CD1c-positive myeloid dendritic cell (primary cell): Measurements from ENCODE around the gene SLCO4A1.
A peak's percentile ranks its signal among the peaks of the same experiment; 100 is the strongest.

Experiments used
- DNase-seq: peaks from one replicate; pipeline ENCODE4 v3.0.0-alpha.2; 2016; ENCODE audit errors: extremely low spot score

SLCO4A1 gene

DNA sequence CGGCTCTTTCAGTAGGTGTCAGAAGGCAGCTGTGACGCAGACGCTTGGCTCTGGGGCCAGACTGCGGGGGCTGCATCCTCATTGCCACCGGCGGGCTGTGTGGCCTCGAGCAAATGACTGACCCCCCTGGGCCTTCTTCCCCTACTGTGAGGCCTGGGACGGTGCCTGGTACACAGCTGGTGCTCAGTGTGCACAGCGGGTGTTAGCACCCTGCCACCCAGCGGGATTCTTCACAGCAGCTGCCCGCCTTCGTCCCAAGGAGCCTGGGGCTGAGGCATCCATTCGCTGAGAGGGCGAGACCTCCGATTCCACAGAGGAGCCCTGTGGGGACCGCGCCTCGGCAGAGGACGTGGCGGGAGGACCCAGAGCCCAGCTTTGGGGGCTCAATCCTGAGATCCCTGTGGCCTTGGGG is 10.6 kb downstream of the SLCO4A1 start:
- no peak for DNase-seq

DNA sequence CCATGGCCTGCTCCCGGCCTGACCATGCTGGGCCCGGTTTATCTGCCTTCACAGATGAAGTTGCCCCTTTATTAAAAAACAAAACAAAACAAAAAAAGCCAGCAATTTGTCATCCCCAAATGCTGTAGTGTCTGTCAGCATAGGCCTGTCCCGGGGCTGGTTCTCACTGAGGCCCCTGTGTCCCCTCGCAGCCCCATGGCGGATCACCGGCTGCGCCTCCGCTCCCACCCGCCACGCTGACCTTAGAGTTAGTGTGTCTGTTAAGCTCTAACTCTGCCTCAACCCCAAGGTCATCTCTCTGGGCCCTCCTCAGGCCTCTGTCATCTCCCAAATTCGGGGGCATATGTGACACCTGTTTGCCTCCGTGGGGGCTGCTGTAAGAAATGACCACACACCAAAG is 11.1 kb downstream of the SLCO4A1 start:
- no peak for DNase-seq

DNA sequence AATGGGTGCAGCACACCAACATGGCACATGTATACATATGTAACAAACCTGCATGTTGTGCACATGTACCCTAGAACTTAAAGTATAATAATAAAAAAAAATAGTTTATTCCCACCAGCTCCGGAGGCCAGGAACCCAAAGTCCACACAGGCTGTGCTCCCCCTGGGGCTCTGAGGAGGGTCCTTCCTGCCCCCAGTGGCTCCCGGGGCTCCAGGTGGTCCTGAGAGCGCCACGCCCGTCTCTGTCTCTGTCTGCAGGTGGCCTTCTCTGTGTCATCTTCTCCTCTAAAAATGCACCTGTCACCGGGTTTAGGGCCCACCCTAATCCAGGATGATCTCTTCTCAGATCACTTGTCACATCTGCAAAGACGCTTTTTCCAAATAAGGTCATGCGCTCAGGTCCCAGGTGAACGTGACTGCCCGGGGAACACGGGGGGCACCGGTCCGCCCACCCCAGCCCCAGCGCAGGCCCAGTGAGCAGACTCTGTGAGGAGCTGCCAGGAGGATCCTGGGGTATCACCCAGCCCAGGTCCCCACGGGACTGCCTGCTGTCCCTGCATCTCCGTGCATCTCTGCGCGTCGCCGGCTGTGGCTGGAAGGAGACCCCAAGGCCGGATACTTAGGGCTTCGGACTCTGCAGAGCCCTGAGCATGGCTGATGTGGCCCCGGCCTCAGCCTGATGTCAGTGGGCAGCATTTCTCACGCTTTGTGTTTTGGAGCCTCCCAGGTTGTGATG is 11.8 kb downstream of the SLCO4A1 start:
- DNase-seq, result no peak

DNA sequence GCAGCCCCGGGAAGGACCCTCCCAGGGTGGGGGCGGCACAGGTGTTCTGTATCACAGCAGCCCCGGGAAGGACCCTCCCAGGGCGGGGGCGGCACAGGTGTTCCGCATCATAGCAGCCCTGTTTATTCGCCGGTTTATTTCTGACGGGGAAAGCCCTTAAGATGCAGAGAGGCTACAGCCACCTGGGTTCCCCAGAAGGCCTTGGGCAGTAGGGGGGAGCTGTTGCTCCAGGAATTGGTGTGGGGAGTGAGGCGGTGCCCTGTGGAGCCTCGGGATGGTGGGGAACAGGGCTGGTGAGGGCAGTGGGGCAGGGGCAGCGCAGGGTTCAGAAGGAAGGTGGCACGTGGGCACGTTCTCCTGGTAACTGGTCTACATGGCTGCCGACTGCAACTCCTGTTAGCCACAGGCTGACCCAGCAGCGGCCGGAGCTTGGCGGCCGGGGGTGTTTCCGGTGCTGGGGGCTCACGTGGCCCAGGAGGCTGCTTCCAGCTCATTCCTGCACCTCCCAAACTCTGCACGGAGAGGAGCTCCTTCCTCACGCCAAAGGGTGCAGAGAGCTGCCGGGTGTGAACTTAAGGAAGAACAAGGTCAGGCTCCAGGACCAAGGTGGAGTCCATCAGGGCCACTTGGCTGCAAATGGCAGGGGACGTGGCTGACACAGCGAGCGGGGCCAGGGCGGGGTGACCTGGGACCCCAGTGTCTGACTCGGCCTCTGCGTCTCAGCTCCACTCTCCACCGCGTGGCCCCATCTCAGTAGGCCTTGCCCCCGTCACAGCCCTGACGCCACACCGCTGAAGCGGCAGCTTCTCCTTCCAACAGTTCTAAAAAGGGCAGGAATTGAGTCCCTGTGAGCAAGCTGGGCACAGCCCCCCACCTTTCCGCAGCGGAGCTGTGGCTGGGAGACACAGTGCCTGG is 13.2 kb downstream of the SLCO4A1 start:
- DNase-seq, result no peak

DNA sequence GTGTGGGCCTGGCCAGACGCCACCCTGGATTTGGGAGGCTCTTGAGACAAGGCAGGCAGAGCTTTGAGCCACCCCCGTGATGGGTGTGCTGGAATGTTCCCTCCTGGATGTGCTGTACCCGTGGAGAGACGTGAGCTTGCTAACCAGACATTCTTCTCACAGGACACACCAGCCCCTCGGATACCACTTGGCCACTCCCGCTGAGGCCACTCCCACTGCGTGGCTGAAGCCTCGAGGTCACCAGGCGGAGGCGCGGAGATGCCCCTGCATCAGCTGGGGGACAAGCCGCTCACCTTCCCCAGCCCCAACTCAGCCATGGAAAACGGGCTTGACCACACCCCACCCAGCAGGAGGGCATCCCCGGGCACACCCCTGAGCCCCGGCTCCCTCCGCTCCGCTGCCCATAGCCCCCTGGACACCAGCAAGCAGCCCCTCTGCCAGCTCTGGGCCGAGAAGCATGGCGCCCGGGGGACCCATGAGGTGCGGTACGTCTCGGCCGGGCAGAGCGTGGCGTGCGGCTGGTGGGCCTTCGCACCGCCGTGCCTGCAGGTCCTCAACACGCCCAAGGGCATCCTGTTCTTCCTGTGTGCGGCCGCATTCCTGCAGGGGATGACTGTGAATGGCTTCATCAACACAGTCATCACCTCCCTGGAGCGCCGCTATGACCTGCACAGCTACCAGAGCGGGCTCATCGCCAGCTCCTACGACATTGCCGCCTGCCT is 14.1 kb downstream of the SLCO4A1 start:
- DNase-seq, result no peak

DNA sequence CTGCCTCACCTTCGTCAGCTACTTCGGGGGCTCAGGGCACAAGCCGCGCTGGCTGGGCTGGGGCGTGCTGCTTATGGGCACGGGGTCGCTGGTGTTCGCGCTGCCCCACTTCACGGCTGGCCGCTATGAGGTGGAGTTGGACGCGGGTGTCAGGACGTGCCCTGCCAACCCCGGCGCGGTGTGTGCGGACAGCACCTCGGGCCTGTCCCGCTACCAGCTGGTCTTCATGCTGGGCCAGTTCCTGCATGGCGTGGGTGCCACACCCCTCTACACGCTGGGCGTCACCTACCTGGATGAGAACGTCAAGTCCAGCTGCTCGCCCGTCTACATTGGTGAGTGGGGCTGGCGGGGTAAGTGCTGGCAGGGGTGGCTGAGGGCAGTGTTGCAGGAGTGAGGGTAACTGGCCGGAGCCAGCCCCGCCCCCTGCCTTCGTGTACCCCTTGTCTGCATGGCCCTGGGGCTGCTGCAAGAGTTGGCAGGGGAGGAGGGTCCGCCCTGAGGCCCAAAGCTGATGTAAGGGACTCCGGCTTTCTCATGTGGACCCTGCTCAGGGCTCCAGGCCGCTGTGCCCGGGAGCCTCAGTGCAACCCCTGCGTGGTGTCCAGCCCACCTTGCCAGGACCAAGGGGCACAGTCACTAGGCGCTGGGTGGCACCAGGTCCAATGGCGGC is 14.8 kb downstream of the SLCO4A1 start:
- DNase-seq, result no peak

DNA sequence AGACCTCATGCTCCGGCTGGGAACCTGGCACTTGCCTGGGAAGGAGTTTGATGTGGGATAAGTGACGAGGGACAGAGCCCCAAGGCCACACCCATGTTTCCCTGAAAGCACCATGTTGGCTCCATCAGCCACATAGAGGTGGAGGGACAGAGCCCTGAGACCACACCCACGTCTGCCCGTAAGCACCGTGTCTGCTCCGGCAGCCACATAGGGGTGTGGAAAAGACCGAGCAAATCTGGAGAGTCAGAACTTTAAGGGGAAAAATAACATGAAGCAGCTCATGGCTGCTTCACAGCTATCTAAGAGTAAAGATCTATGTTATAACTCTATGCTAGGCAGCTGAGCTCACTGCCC is 15.3 kb downstream of the SLCO4A1 start:
- no peak for DNase-seq

DNA sequence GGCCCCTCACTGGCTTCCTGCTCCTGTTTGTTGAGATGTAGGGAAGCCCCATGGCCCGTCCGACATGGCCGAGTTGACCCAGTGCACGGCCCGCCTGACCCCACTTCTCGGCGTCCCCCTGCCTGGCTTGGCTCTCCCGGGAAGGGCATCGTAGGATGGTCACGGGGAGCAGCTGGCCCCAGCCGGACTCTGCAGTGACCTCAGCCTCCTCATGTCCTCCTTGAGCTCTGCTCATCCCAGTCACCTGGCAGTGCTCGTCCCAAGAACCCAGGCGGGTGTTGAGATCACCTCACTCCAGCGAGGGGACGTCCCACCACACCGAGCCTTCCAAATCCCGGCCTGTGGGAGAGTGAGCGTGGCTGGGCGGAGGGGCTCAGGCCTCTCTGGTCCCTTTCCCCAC is 15.7 kb downstream of the SLCO4A1 start:
- DNase-seq, result no peak

DNA sequence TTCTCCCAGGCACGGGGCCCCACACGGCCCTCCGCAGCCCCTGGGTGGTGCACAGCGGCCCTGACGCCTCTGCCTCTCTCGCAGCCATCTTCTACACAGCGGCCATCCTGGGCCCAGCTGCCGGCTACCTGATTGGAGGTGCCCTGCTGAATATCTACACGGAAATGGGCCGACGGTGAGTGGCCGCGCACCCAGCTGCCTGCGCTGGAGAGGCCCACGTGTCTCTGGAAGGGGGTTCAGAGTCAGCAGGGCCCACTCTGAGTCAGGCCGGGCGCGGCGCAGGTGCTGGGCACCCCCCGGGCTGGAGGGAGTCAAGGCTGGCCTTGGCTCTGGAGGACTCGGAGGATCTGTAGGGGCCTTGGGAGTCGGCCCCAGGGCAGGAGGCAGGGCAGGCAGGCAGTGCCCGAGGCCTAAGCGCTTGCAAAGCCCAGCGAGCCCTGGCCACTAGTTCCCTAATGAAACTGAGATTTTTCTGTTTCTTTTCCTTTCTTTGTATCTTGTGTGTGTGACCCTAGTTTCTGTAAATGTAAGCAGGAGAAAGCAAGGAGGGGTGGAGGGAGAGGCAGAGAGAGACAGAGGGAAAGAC is 16.4 kb downstream of the SLCO4A1 start:
- DNase-seq, result no peak

DNA sequence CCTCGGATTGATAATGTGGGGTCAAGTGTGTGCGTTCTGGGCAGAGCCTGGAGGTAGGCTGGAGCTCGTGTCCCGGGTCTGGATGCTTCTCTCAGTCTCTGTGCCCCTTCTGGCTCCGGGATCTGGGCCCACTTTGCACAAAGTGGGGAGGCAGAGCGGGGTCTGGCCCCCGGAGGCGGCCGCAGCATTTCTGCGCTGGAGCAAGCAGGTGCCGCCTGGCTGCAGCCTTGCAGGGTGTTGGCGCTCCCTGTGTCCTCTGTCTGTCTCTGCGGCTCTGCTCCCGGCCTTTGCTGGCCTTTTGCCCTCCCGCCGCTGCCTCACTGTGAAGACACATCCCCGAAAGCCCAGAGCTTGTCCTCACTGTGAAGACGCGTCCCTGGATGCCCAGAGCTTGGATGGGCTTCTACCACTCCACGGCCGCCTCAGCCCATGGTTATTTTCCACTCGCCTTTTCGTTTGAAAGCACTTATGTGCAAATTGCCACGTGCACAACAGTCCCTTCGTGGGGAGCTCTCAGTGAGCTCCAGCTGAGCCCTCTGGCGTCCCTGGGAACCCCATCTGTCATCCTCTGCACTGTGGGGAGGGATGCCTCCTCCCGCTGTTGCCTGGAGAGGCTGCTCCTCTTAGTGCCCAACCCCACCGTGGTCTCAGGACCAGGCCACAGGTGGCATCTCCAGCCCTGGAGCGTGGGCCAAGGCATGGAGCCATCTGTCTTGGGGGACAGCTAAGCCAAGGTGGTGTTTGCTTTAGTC is 17.4 kb downstream of the SLCO4A1 start:
- no peak for DNase-seq

DNA sequence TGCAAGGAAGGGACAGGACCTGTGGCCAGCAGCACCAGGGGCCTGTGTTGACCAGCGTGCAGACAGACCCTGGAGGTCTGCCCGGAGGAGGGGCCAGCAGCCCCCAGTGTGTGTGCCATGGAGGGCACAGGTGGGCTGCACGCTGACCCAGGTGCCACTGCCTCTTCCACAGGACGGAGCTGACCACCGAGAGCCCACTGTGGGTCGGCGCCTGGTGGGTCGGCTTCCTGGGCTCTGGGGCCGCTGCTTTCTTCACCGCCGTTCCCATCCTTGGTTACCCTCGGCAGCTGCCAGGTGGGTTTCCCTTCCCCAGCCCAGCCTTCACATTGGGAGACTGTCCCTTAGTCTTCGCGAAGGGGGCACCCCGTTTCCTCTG is 17.9 kb downstream of the SLCO4A1 start:
- no peak for DNase-seq

DNA sequence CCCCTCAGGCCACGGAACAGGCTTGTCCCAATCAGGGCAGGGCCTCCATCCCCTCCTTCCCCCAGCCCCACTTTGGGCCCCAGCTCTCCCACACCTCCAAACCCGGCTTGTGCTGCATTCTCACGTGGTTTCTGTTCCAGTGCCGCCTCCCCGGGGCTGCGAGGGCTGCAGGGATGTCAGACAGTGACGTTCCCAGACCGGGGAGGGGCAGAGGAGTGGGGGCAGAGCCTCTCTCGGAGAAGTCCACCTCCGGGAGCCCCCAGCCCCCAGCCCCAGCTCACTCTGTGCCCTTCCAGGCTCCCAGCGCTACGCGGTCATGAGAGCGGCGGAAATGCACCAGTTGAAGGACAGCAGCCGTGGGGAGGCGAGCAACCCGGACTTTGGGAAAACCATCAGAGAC is 18.5 kb downstream of the SLCO4A1 start:
- DNase-seq, result no peak

DNA sequence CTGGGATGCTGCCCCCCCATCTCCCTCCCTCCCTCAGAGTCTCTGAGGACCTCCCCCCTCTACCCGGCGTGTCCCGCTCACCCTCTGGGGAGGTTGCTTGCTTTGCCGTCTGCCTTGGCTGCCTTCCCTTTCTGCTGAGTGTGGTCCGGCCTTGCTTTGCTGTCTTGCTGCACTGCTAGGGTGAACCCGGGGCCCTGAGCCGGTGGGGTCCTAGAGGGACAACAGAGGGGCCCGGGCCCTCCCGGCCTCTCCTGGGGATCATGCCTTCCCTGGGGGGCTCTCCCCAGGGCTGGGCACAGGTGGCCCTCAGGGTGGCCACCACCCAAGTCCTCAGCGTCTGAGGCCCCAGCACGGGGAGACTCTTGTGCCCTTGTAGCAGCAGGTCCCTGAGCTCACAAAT is 19.3 kb downstream of the SLCO4A1 start:
- DNase-seq, result no peak

DNA sequence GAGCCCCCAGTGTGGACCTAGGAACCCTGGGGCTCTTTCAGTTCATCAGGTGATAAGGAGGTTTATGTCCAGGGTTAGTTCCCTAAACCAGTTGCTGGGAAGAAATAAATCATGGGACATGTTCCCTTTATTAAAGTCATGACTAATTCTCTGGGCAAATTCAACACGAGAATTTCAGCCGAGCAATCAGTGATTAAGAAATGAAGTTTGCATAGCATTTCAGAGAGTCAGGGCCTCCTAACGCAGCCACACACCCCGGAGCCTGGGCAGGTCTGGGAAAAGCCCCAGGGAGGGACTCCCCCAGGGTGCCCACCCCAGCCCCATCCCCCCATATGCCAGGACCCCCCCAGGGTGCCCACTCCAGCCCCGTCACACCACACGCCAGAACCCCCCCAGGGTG is 20.1 kb downstream of the SLCO4A1 start:
- DNase-seq, result peak; percentile 93

DNA sequence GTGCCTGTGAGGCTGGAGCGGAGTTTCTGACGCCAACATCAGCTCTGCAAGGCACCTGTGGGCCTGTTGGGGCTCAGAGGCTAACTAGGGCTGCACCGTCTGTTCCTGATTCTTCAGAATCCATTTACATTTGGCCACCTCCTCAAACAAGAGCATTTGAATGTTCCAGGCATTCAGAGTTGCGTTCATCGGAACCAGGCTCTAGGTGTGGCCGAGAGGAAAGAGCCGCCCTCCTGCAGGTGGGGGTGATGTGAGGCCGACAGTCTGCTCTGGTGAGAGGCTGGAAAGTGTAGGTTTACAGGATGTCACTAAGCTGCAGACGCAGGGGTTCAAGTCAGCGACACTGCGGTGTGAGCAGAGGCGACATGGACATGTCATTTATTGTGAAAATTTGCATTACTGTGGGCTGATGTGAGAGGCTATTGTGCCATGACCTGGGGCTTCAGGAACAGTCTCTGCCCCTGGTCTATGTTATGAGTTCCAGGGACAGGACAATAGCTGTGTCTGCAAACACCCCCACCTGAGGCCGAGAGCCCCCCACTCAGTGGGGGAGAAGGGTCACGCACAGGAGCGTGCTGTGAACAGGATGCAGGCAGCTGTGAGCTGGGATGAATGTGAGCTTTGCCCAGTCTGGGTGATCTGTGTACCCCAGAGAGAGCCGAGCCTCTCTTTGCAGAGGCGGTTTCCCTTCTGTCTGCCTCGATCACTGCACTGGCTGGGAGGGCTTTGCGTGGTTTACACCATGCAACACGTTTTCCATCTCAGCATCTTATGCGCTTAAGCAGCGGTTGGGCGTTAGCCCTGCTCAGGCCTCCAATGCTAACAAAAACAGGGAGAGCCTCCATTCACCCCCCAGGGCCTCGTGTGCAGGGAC is 21.1 kb downstream of the SLCO4A1 start:
- DNase-seq, result no peak

DNA sequence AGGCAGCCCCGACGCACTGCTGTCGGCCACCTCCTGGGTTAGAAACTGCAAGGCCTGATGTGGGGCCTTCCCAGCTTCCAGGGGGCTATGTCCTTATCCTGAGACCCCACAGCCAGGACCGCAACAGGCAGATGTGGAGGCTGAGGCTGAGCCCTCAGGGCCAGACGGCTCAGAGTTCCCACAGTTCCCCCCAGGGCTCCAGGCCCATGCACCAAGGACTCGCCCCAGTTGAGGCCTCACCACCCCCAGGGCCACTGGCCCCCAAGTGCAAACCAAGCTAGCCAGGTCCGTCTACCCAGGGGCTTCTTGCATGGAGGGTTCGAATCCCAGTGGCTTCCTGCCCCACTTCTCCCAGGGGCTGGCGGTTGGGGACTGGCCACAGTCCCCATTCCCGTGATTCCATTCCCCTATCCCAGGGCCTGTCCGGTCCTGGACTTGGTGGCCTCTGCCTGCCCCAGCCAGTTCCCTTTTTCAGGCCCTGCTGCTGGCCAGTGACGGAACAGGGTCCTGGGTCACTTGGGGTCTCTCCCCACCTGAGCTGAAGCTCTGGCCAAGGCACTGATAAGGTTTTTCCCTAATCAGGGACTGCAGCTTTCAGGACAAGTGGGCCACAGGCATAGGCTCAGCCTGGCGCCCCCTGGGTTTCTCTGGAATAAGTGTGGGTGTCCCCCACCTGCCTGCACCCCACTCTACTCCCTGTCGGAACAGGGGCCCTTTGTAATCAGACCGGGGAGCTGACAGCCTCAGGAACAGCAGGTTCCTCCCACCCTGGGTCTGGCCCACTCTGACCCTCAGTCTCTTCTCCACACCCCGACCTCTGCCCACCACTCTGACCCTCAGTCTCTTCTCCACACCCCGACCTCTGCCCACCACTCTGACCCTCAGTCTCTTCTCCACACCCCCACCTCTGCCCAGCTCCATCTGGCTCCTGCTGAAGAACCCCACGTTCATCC is 22.0 kb downstream of the SLCO4A1 start:
- DNase-seq, result no peak

DNA sequence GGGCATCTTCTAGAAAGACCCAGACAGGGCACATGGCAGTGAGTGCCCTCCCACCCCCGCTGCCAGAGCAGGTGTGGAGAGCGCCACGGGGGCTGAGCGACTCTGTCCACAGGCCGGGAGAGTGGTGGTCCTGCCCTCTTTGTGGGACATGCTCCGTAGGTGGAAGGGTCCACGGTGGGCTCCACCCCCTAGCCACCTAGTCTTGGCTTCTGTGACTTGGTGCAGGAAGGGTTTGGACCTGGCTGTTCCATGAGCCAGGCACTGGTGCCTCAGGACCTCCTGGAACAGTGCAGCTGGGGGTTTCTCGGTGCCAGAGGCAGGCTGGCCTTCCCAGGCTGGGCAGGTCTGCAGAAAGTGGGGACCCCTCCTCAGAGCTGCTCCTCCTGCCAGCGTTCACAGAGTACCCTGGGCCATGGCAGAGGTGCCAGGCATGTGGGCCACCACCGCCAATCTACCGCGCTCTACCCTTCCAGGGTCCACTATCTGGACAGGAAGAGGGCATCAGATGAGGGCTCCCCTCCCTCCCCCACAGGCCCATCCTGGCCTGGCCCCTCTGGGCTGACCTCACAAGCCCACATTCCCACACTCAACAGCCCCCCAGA is 23.0 kb downstream of the SLCO4A1 start:
- DNase-seq, result no peak
